ENCODE data around the gene SLC4A11.

The SLC4A11 gene

DNA sequence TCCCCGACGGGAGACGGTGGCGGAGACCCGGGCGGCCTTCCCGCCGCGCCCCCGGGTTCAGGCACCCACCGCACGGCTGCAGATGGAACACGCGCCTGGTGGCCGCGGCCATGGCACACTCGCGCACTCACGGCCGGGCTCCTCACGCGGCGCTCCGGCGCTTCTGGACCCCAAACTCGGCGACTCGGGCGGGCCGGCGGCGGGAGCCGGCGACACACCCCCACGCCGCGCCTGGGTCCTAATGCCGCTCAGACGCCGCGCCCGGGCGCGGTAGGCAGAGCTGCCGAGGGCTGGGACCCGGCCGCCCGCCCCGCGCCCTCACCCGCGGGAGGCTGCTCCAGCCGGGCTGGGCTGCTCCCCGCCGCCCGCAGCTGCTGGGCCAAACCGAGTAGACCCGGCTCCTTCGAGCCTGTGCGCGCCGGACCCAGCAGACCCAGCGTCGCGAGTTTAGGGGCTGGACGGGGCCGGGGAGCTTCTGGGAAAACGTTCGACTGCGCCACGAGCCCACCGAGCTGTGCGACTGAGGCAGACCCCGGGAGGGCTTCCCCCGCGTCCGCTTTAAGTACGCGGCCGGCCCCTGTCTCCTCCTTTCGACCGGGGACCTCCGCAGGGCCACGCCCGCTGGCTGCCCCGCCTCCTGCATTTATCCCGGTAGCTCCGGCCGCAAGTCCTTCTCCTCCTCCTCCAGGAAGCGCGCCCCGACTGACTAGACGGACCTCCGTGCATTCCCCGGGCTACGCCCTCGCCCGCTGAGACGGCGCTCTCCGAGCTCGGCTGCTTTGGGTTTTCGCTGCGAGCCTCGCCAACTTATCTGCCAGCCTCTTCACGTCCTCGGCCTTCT, at the start of gene SLC4A11:
TSS of gene SLC4A11 (minus strand) at position 165 of the 841 bp plus-strand sequence. CDS start at position 112, 53 bp downstream.
- peak; percentile 83 for DNase-seq (ENCODE audit: low spot score)

GRCh38 chr20:3283222-3283820, 44.3 kb upstream of the SLC4A11 start:
- no peak for DNase-seq (ENCODE audit: low spot score)

- no peak for DNase-seq (ENCODE audit: low spot score)
Observed at GRCh38 chr20:3282271-3283221, 43.6 kb upstream of the SLC4A11 start.

DNA sequence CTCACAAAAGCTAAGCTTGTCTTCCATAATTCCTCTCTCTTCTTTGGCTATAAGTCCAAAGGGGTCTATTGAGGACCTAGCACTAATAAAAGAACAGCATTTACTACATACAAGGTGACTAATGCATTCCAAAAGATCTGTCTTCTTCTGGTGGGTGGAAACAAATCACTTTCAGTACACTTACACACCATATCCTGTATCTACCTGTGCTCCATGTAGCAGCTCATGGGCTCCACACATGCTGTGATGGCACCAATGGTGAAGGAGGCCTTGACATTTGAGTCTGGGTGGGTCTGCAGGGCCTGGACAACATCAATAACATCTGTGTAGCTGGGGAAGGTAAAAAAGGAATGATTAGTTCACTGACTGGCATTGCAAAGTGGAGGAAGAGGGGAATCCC, 42.4 kb upstream of the SLC4A11 start:
- DNase-seq (ENCODE audit: low spot score), result no peak

GRCh38 chr20:3279761-3280160, 40.8 kb upstream of the SLC4A11 start:
- no peak for DNase-seq (ENCODE audit: low spot score)

- DNase-seq (ENCODE audit: low spot score), result no peak
Observed at GRCh38 chr20:3277686-3278465, 38.9 kb upstream of the SLC4A11 start.

DNA sequence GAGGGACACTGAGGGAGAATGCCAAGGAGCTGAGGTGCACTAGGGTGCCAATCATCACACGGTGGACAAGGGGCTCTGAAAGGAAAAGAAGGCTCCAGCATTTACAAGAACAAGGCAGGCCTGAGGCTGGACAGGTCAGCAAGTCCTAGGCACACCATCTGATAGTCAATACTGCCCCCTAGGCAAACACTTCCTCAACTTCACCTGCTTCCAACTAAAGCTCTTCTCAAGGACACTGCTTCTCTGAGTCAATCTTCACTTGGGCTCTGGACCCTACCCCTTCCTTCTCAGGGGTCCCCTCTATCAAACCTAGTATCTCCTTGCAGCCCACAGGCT, 37.7 kb upstream of the SLC4A11 start:
- peak; percentile 12 for DNase-seq (ENCODE audit: low spot score)

- no peak for DNase-seq (ENCODE audit: low spot score)
Observed at GRCh38 chr20:3275966-3276679, 37.1 kb upstream of the SLC4A11 start.

DNA sequence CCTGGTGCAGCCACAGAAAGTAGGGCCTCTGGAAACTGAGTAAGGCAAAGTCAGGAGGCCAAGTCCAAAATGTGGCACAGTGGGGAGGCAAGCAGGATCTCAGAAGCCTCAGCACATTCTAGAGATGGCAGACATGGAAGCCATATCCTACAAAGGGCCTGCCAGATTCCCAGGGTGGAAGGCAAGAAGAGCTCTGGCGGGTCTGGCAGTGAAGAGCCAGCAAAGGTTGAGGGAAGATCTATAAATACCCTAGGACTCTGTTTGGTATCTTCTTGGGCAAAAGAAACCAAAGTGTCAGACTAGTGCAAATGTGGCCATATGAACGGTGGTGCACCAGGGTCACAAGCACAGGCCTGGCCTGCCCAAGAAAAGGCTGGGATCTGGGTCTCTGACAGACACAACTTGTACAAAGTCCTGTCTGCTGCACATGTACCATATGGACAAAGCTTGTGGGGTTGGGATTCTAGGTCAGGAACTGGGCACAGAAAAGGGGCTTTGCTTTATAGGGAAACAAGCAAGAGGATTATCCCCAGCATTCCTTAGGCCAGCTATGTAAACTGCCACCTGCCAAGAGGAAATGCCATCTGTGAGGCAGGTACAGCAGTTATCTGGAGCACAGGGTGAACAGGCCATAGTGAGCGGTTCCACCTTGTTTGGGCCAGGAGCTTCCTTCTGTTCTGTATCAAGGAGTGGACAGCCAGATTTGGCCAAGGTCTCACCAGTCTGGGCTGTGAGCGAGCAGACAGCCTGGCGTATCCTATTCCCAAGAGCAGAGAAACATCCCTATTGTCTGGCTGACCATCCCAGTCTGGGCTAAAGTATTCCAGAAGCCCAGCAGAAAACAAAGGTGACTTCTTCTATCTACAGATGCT, 36.3 kb upstream of the SLC4A11 start:
- no peak for DNase-seq (ENCODE audit: low spot score)

DNA sequence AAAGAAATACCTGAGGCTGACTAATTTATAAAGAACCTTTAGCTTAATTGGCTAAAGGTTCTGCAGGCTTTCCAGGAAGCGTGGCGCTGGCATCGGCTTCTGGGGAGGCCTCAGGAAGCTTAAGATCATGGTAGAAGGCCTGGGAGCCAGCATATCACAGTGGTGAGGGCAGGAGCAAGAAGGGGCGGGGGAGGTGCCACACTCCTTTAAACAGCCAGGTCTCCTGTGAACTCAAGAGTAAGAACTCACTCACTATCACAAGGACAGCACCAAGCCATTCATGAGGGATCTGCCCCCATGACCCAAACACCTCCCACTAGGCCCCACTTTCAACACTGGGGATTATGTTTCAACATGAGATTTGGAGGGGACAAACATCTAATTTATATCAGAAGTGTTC, 34.4 kb upstream of the SLC4A11 start:
- no peak for DNase-seq (ENCODE audit: low spot score)

GRCh38 chr20:3270051-3270450, 31.1 kb upstream of the SLC4A11 start:
- no peak for DNase-seq (ENCODE audit: low spot score)

- peak; percentile 26 for DNase-seq (ENCODE audit: low spot score)
Observed at GRCh38 chr20:3262566-3262965, 23.6 kb upstream of the SLC4A11 start.

DNA sequence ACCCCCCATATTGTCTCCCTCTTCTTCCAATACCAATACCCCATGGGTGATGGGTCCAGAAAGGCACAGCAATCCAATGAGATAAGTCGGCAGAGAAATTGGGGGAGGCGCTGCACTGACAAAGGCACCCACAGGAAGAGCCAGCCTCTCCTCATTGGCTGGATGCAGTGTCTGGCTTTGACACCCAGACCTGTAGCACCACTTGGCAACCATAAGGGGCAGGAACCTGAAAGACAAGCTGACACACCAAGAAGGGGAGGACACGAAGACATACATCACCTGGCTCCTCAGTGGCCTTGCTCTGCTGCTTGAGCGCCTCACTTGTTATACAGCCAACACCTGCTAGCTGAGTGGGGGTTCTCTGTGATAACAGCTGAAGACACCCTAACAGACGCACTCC, 19.4 kb upstream of the SLC4A11 start:
- DNase-seq (ENCODE audit: low spot score), result no peak

DNA sequence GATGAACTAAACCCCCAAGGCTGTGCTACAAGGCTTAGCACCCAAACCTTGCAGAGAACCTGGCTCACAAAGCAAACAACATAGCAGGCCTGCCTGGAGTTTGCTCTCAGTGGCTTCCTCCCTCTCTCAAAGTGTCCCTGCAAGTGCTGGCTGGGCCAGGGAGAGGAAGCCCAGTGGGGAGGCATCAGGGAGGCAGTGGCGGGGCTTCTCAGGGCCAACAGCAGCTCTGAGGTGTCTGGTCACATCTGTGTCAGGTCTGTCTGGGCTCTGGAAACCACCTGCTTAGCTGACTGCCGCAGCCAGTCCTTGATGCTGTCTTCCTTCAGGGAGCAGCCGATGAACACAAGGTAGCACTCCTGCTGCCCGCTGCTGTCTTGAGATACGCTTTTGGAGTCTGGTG, 16.7 kb upstream of the SLC4A11 start:
- DNase-seq (ENCODE audit: low spot score), result no peak

DNA sequence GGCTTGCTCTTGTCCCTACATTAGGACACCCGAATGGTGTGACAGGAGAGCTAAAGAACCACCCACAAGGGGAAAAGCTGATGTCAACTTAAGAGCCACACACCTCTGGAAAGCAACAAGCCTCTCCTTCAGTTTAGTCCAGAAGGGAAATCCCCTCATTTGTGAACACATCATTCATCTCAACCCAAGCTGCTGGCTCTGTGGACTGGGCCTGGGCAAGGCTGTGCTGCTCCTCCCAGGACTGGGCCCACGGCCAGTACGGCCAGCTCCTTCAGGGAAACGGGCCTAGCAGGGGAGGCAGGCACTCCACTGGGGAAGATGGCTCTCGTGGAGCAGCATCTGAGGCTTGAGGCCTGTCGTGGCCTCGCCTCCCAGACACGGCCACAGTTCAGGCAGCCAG, 12.8 kb upstream of the SLC4A11 start:
- DNase-seq (ENCODE audit: low spot score), result no peak

DNA sequence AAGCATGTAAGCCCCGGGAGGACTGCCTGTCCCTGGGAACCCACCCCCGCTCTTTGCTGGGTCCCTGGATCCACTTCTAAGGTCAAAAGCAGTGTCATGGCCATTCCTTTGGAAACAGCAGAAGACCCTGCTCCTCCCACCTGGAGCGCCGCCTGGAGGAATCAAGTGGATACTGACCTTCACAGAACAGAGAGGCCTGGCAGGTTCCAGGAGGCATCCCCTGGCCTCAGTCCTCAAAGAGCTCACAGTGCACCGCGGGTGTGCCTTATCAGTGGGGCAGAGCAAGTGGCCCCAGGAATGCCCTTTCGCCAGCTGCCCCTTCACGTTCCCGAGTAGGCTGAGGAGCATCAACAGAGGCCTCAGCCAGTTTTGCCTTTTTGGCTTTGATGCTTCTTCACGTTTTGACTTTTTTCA, 11.1 kb upstream of the SLC4A11 start:
- no peak for DNase-seq (ENCODE audit: low spot score)

DNA sequence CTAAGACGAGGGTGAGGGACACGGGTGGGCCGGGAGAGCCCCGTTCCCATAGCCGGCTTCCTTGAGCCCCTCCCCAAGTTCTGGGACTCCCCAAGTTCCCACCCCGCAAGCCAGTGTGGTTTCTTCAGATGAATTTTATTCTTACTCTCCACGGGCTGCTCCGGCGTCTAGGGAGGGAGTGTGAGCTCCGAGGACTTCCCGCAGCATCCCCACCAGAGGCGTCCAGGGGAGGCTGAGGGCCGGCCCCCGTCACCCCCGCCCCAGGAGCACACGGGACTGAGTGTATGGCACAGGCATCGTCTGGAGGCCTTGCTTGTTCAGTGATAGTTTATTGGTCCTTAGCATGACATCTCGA, 10.0 kb upstream of the SLC4A11 start:
- no peak for DNase-seq (ENCODE audit: low spot score)

GRCh38 chr20:3248167-3248992, 9.4 kb upstream of the SLC4A11 start:
- DNase-seq (ENCODE audit: low spot score), result peak; percentile 50

DNA sequence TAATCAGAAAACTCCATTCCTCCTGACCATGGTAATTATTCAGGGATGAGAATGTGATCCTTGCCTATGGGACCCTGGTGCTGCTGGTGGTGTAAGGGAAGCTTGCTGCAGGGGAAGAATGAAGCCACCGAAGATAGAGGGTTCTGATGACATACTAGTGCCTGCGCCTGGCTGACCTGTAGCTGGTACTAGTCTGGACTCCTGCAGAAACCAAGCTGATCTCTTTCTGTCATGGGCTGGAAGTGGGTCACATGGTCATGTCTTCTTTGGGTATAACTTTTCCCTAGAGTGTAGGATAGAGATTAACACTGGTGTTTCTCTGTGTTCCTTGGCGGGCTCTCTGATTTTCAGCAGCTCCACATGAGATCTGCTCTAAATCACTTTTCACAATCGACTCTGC, 8.6 kb upstream of the SLC4A11 start:
- DNase-seq (ENCODE audit: low spot score), result no peak
